GM23338 (cell line): ENCODE results near the gene TNMD.

Experiments
- CREB1 ChIP-seq: fragments of 250-450 bp; sonication (Bioruptor Pico); IDR thresholded peaks from 2 replicates; pipeline ENCODE4 v1.5.0; 2020; ENCODE audit warnings: low read depth, mild to moderate bottlenecking, moderate library complexity
- CTCF ChIP-seq, 2 experiments: fragments of 200-600 bp in 1 of 2; sonication (generic) in 1 of 2; conservative IDR thresholded peaks; 2 replicates each; pipeline versions ENCODE4 v1.5.1 to v1.6.1; 2016 to 2017; ENCODE audit warnings: antibody characterized with exemption in 2 of 2, low read depth in 2 of 2, mild to moderate bottlenecking in 2 of 2, moderate library complexity in 1 of 2
- ETS1 ChIP-seq: IDR thresholded peaks from 2 replicates; pipeline ENCODE4 v1.6.1; 2016; ENCODE audit warnings: antibody characterized with exemption
- EZH2 ChIP-seq: fragments of 200-600 bp; sonication (generic); IDR thresholded peaks from one replicate; pipeline ENCODE4 v1.8.0; 2017; ENCODE audit warnings: antibody characterized with exemption, mild to moderate bottlenecking, low read depth; ENCODE audit not compliant: unreplicated experiment
- EZH2phosphoT487 ChIP-seq: fragments of 200-600 bp; sonication (generic); IDR thresholded peaks from one replicate; pipeline ENCODE4 v1.8.1; 2018; ENCODE audit warnings: antibody characterized with exemption; ENCODE audit not compliant: unreplicated experiment
- JUNB ChIP-seq: IDR thresholded peaks from one replicate; pipeline ENCODE4 v1.6.1; 2016; ENCODE audit warnings: antibody characterized with exemption; ENCODE audit not compliant: unreplicated experiment
- POLR2AphosphoS5 ChIP-seq: IDR thresholded peaks from 2 replicates; pipeline ENCODE4 v1.6.1; 2016; ENCODE audit warnings: antibody characterized with exemption, low read depth
- REST ChIP-seq: IDR thresholded peaks from one replicate; pipeline ENCODE4 v1.6.1; 2018; ENCODE audit warnings: antibody characterized with exemption; ENCODE audit not compliant: unreplicated experiment
- STAT1 ChIP-seq: IDR thresholded peaks from one replicate; pipeline ENCODE4 v1.6.1; 2016; ENCODE audit warnings: antibody characterized with exemption; ENCODE audit not compliant: unreplicated experiment
- ZNF114 ChIP-seq: fragments of 250-450 bp; sonication (Bioruptor Pico); IDR thresholded peaks from 2 replicates; pipeline ENCODE4 v1.5.0; 2020; ENCODE audit warnings: mild to moderate bottlenecking, moderate library complexity

- TF ChIP-seq CTCF (conservative IDR thresholded peaks at IDR 0.05; ENCODE audit: low read depth in 2 of 2) (no peak), REST (no peak), POLR2AphosphoS5 (no peak), EZH2 (no peak), CREB1 (no peak), STAT1 (no peak), EZH2phosphoT487 (no peak), ETS1 (no peak), ZNF114 (CRISPR knock-in tag) (no peak), JUNB (no peak)
Measured at GRCh38 chrX:100611951-100612350, 27.2 kb downstream of the TNMD start.
